Vein endothelial cell (primary cell): ENCODE data around the gene NPW. TPM values are rescaled to one million over a fixed set of nuclear protein-coding genes. Genes with fewer than 3 reads are reported as not detected.

Experiments used
- small RNA-seq: library from RNA; depleted of rRNA; stranded (forward); fragments of <200 nt; gene quantifications from one replicate; pipeline ENCODE3, GENCODE V24; 2012
- total RNA-seq: library from RNA; depleted of rRNA; stranded (reverse); fragments of >200 nt; gene quantifications from 2 replicates; pipeline ENCODE4 v1.2.3, GENCODE V29; 2012

The NPW gene
- total RNA-seq: 0.98 and 1.1 TPM in 2 replicates

GRCh38 chr16:2019518-2019920 is at the start of gene NPW:
TSS of gene NPW (plus strand) at chr16:2019785.

GRCh38 chr16:1971796-1972489 is 47.6 kb upstream of the NPW start, which contains the start of gene TBL3:
TSS of gene TBL3 (plus strand) at chr16:1972053. CDS start at chr16:1972165, 112 bp downstream.

GRCh38 chr16:1981398-1981836 is 38.2 kb upstream of the NPW start, which contains the start of gene NOXO1:
TSS of gene NOXO1 (minus strand) at chr16:1981469. CDS start at chr16:1981179, 290 bp downstream.

GRCh38 chr16:1983544-1984346 is 35.8 kb upstream of the NPW start, which contains the start of gene GFER:
TSS of gene GFER (plus strand) at chr16:1984193. CDS start at chr16:1984219, 26 bp downstream.

GRCh38 chr16:1989209-1990100 is 30.1 kb upstream of the NPW start, which contains the start of gene SYNGR3:
TSS of gene SYNGR3 (plus strand) at chr16:1989970. CDS start at chr16:1990103, 133 bp downstream.

GRCh38 chr16:2009791-2010510 is 9.6 kb upstream of the NPW start, which contains the start of gene ZNF598:
TSS of gene ZNF598 (minus strand) at chr16:2009821.

GRCh38 chr16:2026461-2027023 is 7.0 kb downstream of the NPW start, which contains the start of gene NHERF2:
TSS of gene NHERF2 (plus strand) at chr16:2026902. CDS start at chr16:2027006, 104 bp downstream.

GRCh38 chr16:2047330-2048115 is 27.9 kb downstream of the NPW start, which contains the start of the genes NTHL1 and TSC2:
TSS of gene NTHL1 (minus strand) at chr16:2047834. CDS start at chr16:2047823, 11 bp downstream.
TSS of gene TSC2 (plus strand) at chr16:2047985. CDS start at chr16:2048616, 631 bp downstream.

Small RNA genes within 50 kb of the gene (small RNA-seq; reads per million reads assigned to genes)
- gene AC005363.2 (not detected), gene RN7SL219P (not detected)

Other genes starting within 250 kb of the NPW start
- gene NME3, start 248.2 kb upstream of the NPW start, total RNA-seq: 32.4 and 54.5 TPM in 2 replicates
- gene EME2, start 247.0 kb upstream of the NPW start, total RNA-seq: 10.6 and 14.0 TPM in 2 replicates
- 69.7 and 78.7 TPM in 2 replicates for gene MRPS34, start 246.7 kb upstream of the NPW start, total RNA-seq
- 38.2 and 48.7 TPM in 2 replicates for gene SPSB3, start 237.2 kb upstream of the NPW start, total RNA-seq
- 90.8 and 92.0 TPM in 2 replicates for gene NUBP2, start 236.8 kb upstream of the NPW start, total RNA-seq
- not detected in 2 replicates for gene IGFALS, start 226.1 kb upstream of the NPW start, total RNA-seq
- 50.9 and 62.7 TPM in 2 replicates for gene HAGH, start 193.0 kb upstream of the NPW start, total RNA-seq
- gene FAHD1, start 192.6 kb upstream of the NPW start, total RNA-seq: 76.4 and 86.2 TPM in 2 replicates
- gene MEIOB, start 147.6 kb upstream of the NPW start, total RNA-seq: not detected in 2 replicates
- gene HS3ST6, start 101.4 kb upstream of the NPW start, total RNA-seq: not detected in 2 replicates
- 20.5 and 21.6 TPM in 2 replicates for gene MSRB1, start 76.6 kb upstream of the NPW start, total RNA-seq
- gene RPL3L, start 65.1 kb upstream of the NPW start, total RNA-seq: not detected in 2 replicates
- 118 and 137 TPM in 2 replicates for gene NDUFB10, start 60.2 kb upstream of the NPW start, total RNA-seq
- gene RPS2, start 55.0 kb upstream of the NPW start, total RNA-seq: 2,303 and 3,069 TPM in 2 replicates
- gene RNF151, start 52.9 kb upstream of the NPW start, total RNA-seq: not detected in 2 replicates
- gene TBL3, start 47.7 kb upstream of the NPW start, total RNA-seq: 45.9 and 54.2 TPM in 2 replicates
- gene NOXO1, start 38.3 kb upstream of the NPW start, total RNA-seq: 0.33 TPM in 1 of 2 replicates, not detected in the other
- gene GFER, start 35.6 kb upstream of the NPW start, total RNA-seq: 11.9 and 15.7 TPM in 2 replicates
- gene SYNGR3, start 29.8 kb upstream of the NPW start, total RNA-seq: 1.9 and 6.9 TPM in 2 replicates
- 29.7 and 33.1 TPM in 2 replicates for gene ZNF598, start 10.0 kb upstream of the NPW start, total RNA-seq
- gene NHERF2, start 7.1 kb downstream of the NPW start, total RNA-seq: 40.5 and 82.0 TPM in 2 replicates
- gene NTHL1, start 28.0 kb downstream of the NPW start, total RNA-seq: 17.9 and 28.1 TPM in 2 replicates
- gene TSC2, start 28.2 kb downstream of the NPW start, total RNA-seq: 67.1 and 86.9 TPM in 2 replicates
- 64.7 and 80.0 TPM in 2 replicates for gene PKD1, start 116.1 kb downstream of the NPW start, total RNA-seq
- gene RAB26, start 128.8 kb downstream of the NPW start, total RNA-seq: 0.65 and 0.86 TPM in 2 replicates
- 117 and 169 TPM in 2 replicates for gene TRAF7, start 136.0 kb downstream of the NPW start, total RNA-seq
- gene CASKIN1, start 176.8 kb downstream of the NPW start, total RNA-seq: under 0.01 TPM in 2 replicates
- 36.4 and 40.5 TPM in 2 replicates for gene MLST8, start 185.7 kb downstream of the NPW start, total RNA-seq
- gene BRICD5, start 191.1 kb downstream of the NPW start, total RNA-seq: 0.98 and 2.1 TPM in 2 replicates
- gene PGP, start 195.1 kb downstream of the NPW start, total RNA-seq: 20.3 and 21.9 TPM in 2 replicates
- 31.4 and 35.3 TPM in 2 replicates for gene E4F1, start 203.8 kb downstream of the NPW start, total RNA-seq
- 0.65 and 0.67 TPM in 2 replicates for gene DNASE1L2, start 216.7 kb downstream of the NPW start, total RNA-seq
- gene ECI1, start 231.8 kb downstream of the NPW start, total RNA-seq: 20.8 and 28.4 TPM in 2 replicates
- gene RNPS1, start 248.3 kb downstream of the NPW start, total RNA-seq: 144 and 178 TPM in 2 replicates